Testis (tissue), 3 donors: ENCODE measurements around the gene EHBP1L1. TPM values are rescaled to one million over a fixed set of nuclear protein-coding genes. Genes with fewer than 3 reads are reported as not detected.
"Not testable (repeated sequence)": the region's sequence is repeated elsewhere in the genome, so short reads cannot be mapped to it uniquely, and the experiment has no call there.

ENCODE experiments used
- DNase-seq: peaks from one replicate; pipeline ENCODE4 v3.0.0-alpha.2; 2019
- H3K27ac ChIP-seq, 2 donors: fragments of 200-600 bp; sonication (generic); one replicate each; pipeline ENCODE4 v1.5.1; 2019
- H3K27me3 ChIP-seq: fragments of 200-600 bp; sonication (generic); one replicate; pipeline ENCODE4 v1.5.1; 2019
- H3K36me3 ChIP-seq: fragments of 200-600 bp; sonication (generic); one replicate; pipeline ENCODE4 v1.5.1; 2017; ENCODE audit warnings: low read depth; ENCODE audit errors: missing control alignments
- H3K4me1 ChIP-seq: fragments of 200-600 bp; sonication (generic); one replicate; pipeline ENCODE4 v1.5.1; 2019
- H3K4me3 ChIP-seq, 2 donors: fragments of 200-600 bp; sonication (generic); one replicate each; pipeline ENCODE4 v1.5.1; 2017 to 2019
- H3K9me3 ChIP-seq: fragments of 200-600 bp; sonication (generic); one replicate; pipeline ENCODE4 v1.5.1; 2017
- POLR2A ChIP-seq: fragments of 450-650 bp; IDR thresholded peaks from one replicate; pipeline ENCODE4 v1.6.1; 2017; ENCODE audit warnings: antibody characterized with exemption, mild to moderate bottlenecking, moderate library complexity
- WGBS, 2 donors: methylation state at CpG; one replicate each; pipeline ENCODE4 v1.1.5; 2018; 5-methylcytosine and 5-hydroxymethylcytosine counted together
- intact Hi-C: fragments of 100-400 bp; cut with DNase I; formaldehyde crosslinking; loops from one replicate; pipeline ENCODE4 v1.15.1; 2023; ENCODE audit warnings: low total_unique reads
- polyA plus RNA-seq: library from polyadenylated mRNA; stranded (reverse); fragments of 350-450 nt; fragmentation: Illumina TruSeq; extraction: RNeasy Lipid Tissue Mini Kit (QIAGEN cat#74804); gene quantifications from one replicate; pipeline ENCODE4 v1.2.3, GENCODE V29; 2014; ENCODE audit warnings: low read depth, low replicate concordance; ENCODE audit not compliant: insufficient read depth
- total RNA-seq, 2 donors: library from RNA; depleted of rRNA; stranded (reverse); fragments of >200 nt; gene quantifications; one replicate each; pipeline ENCODE4 v1.2.3, GENCODE V29; 2016
- TF ChIP-seq, protein P1 (sequence below), 3 experiments: fragments of 450-650 bp in 2 of 3; fragments of 200-600 bp in 1 of 3; sonication (generic) in 1 of 3; IDR thresholded peaks; one replicate each; pipeline ENCODE4 v1.5.1; 2016 to 2019; ENCODE audit warnings: antibody characterized with exemption in 3 of 3, mild to moderate bottlenecking in 2 of 3, moderate library complexity in 1 of 3

EHBP1L1 gene
- total and polyA plus RNA-seq, 3 donors from 2014 or later: 20.5 to 66.8 (median 51.0) TPM

DNA sequence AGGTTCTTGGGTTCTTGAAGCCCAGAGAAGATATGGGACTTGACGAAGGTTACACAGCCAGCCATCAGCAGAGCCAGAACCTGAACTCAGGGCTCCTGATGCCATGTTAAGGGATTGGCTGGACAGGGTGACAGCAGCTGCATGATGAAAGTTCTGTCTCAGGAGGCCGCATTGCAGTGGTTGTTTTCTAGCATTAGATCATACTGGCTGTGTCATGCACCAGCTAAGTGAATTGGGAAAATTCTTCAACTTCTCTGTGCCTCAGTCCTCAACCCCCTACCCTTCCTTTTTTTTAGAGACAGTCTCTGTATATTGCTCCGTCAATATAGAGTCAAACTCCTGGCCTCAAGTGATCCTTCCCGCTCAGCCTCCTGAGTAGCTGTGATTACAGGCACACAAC lies 12.3 kb upstream of the EHBP1L1 start:
- Histone ChIP-seq H3K27ac (no peak overlapping the region), H3K27me3 (no peaks in the 10 kb centered on the region), H3K4me3 (no peak overlapping the region), H3K36me3 (no peaks in the 10 kb centered on the region), H3K4me1 (peaks cover 23% of the 10 kb centered on the region), H3K9me3 (no peaks in the 10 kb centered on the region)
- no peak for TF ChIP-seq POLR2A
- TF ChIP-seq, protein P1, sequence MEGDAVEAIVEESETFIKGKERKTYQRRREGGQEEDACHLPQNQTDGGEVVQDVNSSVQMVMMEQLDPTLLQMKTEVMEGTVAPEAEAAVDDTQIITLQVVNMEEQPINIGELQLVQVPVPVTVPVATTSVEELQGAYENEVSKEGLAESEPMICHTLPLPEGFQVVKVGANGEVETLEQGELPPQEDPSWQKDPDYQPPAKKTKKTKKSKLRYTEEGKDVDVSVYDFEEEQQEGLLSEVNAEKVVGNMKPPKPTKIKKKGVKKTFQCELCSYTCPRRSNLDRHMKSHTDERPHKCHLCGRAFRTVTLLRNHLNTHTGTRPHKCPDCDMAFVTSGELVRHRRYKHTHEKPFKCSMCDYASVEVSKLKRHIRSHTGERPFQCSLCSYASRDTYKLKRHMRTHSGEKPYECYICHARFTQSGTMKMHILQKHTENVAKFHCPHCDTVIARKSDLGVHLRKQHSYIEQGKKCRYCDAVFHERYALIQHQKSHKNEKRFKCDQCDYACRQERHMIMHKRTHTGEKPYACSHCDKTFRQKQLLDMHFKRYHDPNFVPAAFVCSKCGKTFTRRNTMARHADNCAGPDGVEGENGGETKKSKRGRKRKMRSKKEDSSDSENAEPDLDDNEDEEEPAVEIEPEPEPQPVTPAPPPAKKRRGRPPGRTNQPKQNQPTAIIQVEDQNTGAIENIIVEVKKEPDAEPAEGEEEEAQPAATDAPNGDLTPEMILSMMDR (IDR thresholded peaks at IDR 0.05): no peak
- intact Hi-C loops: no loop called here
- 94 to 95% methylated on average over 4 of the region's 4 CpGs for WGBS, 2 donors
- DNase-seq: no peak

GRCh38 chr11:65564879-65565559 lies 10.8 kb upstream of the EHBP1L1 start:
- H3K27me3 ChIP-seq, DNase-seq, intact Hi-C loops, H3K27ac ChIP-seq, H3K9me3 ChIP-seq, H3K4me3 ChIP-seq, H3K36me3 ChIP-seq: not testable (repeated sequence)
- 90 to 93% methylated on average over 12 of the region's 12 CpGs for WGBS, 2 donors
- H3K4me1 ChIP-seq: peaks cover 19% of the 10 kb centered on the region

GRCh38 chr11:65565624-65566453 lies 10.0 kb upstream of the EHBP1L1 start:
- WGBS, 2 donors: 76 to 82% methylated on average over 7 of the region's 7 CpGs

GRCh38 chr11:65569164-65569972 lies 6.5 kb upstream of the EHBP1L1 start:
- H3K27me3 ChIP-seq: no peaks in the 10 kb centered on the region
- H3K36me3 ChIP-seq: no peaks in the 10 kb centered on the region
- H3K4me1 ChIP-seq: peaks cover 33% of the 10 kb centered on the region
- WGBS, 2 donors: 4 to 7% methylated on average over 27 to 28 of the region's 28 CpGs
- H3K9me3 ChIP-seq: no peaks in the 10 kb centered on the region
- peak overlapping the region; percentile 75 to 93 for H3K4me3 ChIP-seq
- TF ChIP-seq, protein P1 (IDR thresholded peaks at IDR 0.05): no peak
- no peak for TF ChIP-seq POLR2A
- intact Hi-C loops: no loop called here
- peak overlapping the region; percentile 88 to 89 for H3K27ac ChIP-seq
- DNase-seq: no peak

More at GRCh38 chr11:65565624-65566453, 10.0 kb upstream of the EHBP1L1 start:
- Histone ChIP-seq H3K4me1 (peaks cover 13% of the 10 kb centered on the region), H3K27ac (no peak overlapping the region), H3K4me3 (no peak overlapping the region), H3K9me3 (no peaks in the 10 kb centered on the region), H3K36me3 (no peaks in the 10 kb centered on the region), H3K27me3 (no peaks in the 10 kb centered on the region)
- intact Hi-C loops: no loop called here
- no peak for DNase-seq
- no peak for TF ChIP-seq POLR2A
- TF ChIP-seq, protein P1 (IDR thresholded peaks at IDR 0.05): no peak
